ENCODE results near the gene MAPKAPK2.
A peak's percentile ranks its signal among the peaks of the same experiment; 100 is the strongest.
"Not testable (repeated sequence)": the region's sequence is repeated elsewhere in the genome, so short reads cannot be mapped to it uniquely, and the experiment has no call there.

Gene MAPKAPK2

DNA sequence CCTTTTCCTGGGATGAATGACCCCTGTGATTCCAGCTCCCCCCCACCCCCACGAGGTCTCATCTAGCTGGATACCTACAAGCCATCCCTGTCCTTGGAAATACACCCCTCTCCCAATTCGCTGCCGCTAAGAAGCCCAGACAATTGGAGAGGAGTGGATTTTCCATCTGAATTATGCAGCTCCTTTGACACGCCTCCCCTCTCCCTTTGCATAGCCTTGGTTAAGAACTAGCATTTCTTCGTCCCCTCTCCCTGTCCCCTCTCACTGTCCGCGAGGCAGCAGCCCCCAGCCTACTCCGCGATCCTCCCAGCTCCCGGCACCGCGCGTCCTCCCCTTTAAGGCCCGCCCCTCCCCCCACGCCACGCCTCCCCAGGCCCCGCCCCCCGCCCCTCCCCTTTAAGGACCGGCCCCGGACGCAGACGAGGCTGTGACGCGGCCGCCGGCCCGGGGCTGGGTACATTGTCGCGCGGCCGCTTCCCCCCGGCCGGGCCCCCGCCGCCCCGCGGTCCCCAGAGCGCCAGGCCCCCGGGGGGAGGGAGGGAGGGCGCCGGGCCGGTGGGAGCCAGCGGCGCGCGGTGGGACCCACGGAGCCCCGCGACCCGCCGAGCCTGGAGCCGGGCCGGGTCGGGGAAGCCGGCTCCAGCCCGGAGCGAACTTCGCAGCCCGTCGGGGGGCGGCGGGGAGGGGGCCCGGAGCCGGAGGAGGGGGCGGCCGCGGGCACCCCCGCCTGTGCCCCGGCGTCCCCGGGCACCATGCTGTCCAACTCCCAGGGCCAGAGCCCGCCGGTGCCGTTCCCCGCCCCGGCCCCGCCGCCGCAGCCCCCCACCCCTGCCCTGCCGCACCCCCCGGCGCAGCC, at the start of gene MAPKAPK2:
TSS of gene MAPKAPK2 (plus strand) at position 428 of the 856 bp plus-strand sequence. CDS start at position 753, 325 bp downstream.
- no peaks in the 10 kb centered on the region for H3K36me3 ChIP-seq (ENCODE audit: control insufficient read depth, low read depth, low read length)
- H3K9me3 ChIP-seq (ENCODE audit: control insufficient read depth, low read depth, low read length): no peaks in the 10 kb centered on the region
- peaks cover 41% of the 10 kb centered on the region for H3K4me1 ChIP-seq (ENCODE audit: control insufficient read depth, low read depth, low read length)
- H3K27ac ChIP-seq (ENCODE audit: low read length): no peak within 1 kb of the TSS
- peak within 1 kb of the TSS; percentile 87 for H3K4me3 ChIP-seq (ENCODE audit: low read length)
- H3K27me3 ChIP-seq (ENCODE audit: control insufficient read depth, insufficient read depth, low read length): peaks cover 50% of the 10 kb centered on the region
- peak within 1 kb of the TSS; percentile 81 for H3K9ac ChIP-seq (ENCODE audit: low read length)

DNA sequence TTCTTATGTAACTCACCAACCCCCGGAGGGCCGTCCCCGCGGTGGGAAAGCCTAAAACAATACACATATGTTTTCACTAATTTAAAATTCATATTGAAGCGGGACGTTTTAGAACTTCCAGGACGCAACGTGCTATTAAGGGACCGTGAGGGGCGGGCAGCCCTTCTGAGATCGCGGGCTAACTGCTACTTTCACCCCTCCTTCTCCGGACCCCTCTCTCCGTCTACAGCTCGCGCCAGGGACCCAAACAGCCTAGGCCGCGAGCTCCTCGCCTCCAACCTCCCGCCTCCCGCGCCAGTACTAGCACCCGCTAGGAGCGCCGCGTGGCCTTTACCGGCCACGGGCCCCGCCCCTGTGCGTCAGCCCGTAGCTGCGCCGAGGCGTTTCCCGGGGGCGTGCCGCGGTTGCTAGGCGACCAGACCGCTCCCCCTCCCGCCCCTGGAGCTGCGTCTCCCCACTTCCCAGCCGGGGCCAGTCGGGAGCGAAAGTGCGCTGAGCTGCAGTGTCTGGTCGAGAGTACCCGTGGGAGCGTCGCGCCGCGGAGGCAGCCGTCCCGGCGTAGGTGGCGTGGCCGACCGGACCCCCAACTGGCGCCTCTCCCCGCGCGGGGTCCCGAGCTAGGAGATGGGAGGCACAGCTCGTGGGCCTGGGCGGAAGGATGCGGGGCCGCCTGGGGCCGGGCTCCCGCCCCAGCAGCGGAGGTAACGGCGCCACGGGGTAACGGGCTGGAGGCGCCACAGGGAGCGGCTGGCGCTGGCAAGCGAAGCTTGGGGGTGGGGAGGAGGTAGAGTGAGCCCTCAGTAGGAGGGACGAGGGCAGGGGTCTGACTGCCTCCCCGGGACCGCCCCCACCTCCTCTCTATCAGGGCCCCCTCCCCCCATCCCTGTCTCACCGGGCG, 49.4 kb upstream of the MAPKAPK2 start, which contains the start of gene DYRK3:
TSS of gene DYRK3 (plus strand) at position 457 of the 898 bp plus-strand sequence. CDS start at position 625, 168 bp downstream.
- Histone ChIP-seq H3K9me3 (ENCODE audit: control insufficient read depth, low read depth, low read length) (no peaks in the 10 kb centered on the region), H3K27ac (ENCODE audit: low read length) (no peak within 1 kb of the TSS), H3K4me1 (ENCODE audit: control insufficient read depth, low read depth, low read length) (peaks cover 24% of the 10 kb centered on the region), H3K9ac (ENCODE audit: low read length) (peak within 1 kb of the TSS; percentile 67), H3K4me3 (ENCODE audit: low read length) (peak within 1 kb of the TSS; percentile 82), H3K27me3 (ENCODE audit: control insufficient read depth, insufficient read depth, low read length) (peaks cover 21% of the 10 kb centered on the region), H3K36me3 (ENCODE audit: control insufficient read depth, low read depth, low read length) (no peaks in the 10 kb centered on the region)

DNA sequence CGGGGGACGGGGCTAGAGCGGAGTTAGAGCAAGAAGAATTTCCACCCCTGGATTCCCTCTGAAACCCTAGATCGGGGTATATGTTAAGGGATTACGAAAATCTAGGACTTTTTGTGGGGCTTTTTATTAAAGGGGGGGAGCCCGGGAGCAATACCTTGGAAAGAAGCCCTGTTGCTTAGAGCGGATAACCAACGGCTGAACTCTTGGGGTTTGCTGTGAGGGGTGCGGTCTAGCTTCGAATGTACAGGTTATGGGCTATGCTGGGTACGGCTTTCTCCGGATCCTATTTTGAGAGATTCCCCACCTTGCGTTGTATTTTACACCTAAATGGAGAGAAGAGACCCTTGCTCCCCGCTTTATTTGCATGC, 48.7 kb upstream of the MAPKAPK2 start:
- H3K4me1 ChIP-seq (ENCODE audit: control insufficient read depth, low read depth, low read length): peaks cover 24% of the 10 kb centered on the region
- H3K4me3 ChIP-seq (ENCODE audit: low read length): peak overlapping the region; percentile 82
- no peak overlapping the region for H3K27ac ChIP-seq (ENCODE audit: low read length)
- H3K9me3 ChIP-seq (ENCODE audit: control insufficient read depth, low read depth, low read length): no peaks in the 10 kb centered on the region
- H3K9ac ChIP-seq (ENCODE audit: low read length): peak overlapping the region; percentile 67
- no peaks in the 10 kb centered on the region for H3K36me3 ChIP-seq (ENCODE audit: control insufficient read depth, low read depth, low read length)
- peaks cover 21% of the 10 kb centered on the region for H3K27me3 ChIP-seq (ENCODE audit: control insufficient read depth, insufficient read depth, low read length)

DNA sequence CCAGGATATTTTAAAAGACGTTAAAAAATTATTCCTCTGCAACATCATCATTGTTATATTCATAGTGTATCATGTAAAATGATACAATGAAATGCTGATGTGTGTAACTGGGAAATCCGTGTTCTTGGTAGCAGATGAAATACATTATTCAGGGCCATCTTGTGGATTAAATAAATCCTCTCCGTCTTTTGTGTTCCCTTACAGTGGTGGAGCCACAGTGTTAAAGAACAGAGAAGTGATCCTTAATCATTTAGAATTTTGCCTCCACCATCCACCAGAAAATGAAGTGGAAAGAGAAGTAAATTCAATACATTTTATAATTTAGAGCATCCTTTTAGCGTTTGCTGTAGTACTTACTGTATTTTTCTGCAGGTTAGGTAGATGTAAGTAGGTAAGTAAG, 48.0 kb upstream of the MAPKAPK2 start:
- Histone ChIP-seq H3K4me3 (ENCODE audit: low read length) (peak overlapping the region; percentile 82), H3K4me1 (ENCODE audit: control insufficient read depth, low read depth, low read length) (peaks cover 24% of the 10 kb centered on the region), H3K27me3 (ENCODE audit: control insufficient read depth, insufficient read depth, low read length) (peaks cover 21% of the 10 kb centered on the region), H3K9ac (ENCODE audit: low read length) (no peak overlapping the region), H3K9me3 (ENCODE audit: control insufficient read depth, low read depth, low read length) (no peaks in the 10 kb centered on the region), H3K36me3 (ENCODE audit: control insufficient read depth, low read depth, low read length) (no peaks in the 10 kb centered on the region), H3K27ac (ENCODE audit: low read length) (no peak overlapping the region)

DNA sequence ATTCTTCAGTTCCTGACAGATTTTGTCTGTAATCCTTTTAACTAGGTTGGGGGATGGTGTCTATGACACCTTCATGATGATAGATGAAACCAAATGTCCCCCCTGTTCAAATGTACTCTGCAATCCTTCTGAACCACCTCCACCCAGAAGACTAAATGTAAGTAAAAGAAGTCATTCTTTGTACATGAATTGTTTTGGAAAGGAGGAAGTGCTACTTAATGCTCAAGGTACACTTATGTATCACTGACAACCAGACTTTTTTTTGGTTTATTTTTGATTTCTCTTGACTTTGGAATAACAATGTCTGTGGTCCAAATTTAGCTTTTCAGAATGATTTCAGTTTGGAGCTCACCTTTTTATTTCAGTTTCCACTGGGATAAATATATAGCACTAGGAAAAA, 47.1 kb upstream of the MAPKAPK2 start:
- H3K9ac ChIP-seq (ENCODE audit: low read length): no peak overlapping the region
- peaks cover 24% of the 10 kb centered on the region for H3K4me1 ChIP-seq (ENCODE audit: control insufficient read depth, low read depth, low read length)
- no peak overlapping the region for H3K4me3 ChIP-seq (ENCODE audit: low read length)
- H3K36me3 ChIP-seq (ENCODE audit: control insufficient read depth, low read depth, low read length): no peaks in the 10 kb centered on the region
- peaks cover 15% of the 10 kb centered on the region for H3K27me3 ChIP-seq (ENCODE audit: control insufficient read depth, insufficient read depth, low read length)
- no peaks in the 10 kb centered on the region for H3K9me3 ChIP-seq (ENCODE audit: control insufficient read depth, low read depth, low read length)
- no peak overlapping the region for H3K27ac ChIP-seq (ENCODE audit: low read length)

DNA sequence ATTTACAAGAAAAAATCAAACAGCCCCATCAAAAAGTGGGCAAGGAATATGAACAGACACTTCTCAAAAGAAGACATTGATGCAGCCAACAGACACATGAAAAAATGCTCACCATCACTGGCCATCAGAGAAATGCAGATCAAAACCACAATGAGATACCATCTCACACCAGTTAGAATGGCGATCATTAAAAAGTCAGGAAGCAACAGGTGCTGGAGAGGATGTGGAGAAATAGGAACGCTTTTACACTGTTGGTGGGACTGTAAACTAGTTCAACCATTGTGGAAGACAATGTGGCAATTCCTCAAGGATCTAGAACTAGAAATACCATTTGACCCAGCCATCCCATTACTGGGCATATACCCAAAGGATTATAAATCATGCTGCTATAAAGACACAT, 42.6 kb upstream of the MAPKAPK2 start:
- not testable (repeated sequence) for H3K27me3 ChIP-seq (ENCODE audit: control insufficient read depth, insufficient read depth, low read length); H3K36me3 ChIP-seq (ENCODE audit: control insufficient read depth, low read depth, low read length); H3K9ac ChIP-seq (ENCODE audit: low read length); H3K9me3 ChIP-seq (ENCODE audit: control insufficient read depth, low read depth, low read length); H3K27ac ChIP-seq (ENCODE audit: low read length); H3K4me1 ChIP-seq (ENCODE audit: control insufficient read depth, low read depth, low read length); H3K4me3 ChIP-seq (ENCODE audit: low read length)

DNA sequence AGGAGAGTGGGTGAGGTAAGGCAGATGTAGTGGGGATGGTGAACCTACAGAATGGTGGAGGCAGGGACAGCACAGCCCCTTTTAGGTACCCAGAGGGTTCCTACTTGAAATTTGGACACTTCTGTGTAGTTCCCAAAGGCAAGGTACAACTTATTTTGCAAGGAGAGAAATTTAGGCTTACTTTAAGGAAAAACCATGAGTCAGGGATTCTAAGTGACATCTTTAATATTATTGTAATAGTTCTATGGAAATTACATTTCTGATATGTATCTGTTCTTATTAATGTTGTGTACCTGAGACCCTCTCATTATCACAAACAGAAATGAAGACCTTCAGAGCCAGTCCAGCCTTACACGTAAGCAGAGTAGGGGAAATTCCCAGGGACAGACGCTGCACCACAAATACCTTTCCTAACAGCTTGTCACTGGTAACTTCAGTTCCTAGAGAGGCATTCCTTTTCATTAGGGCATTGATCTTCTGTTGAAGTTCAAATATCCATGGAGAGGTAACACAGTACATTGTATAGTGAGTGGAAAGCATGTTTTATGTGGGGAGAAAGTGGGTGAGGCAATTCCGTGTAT, 41.5 kb upstream of the MAPKAPK2 start:
- peaks cover 2% of the 10 kb centered on the region for H3K36me3 ChIP-seq (ENCODE audit: control insufficient read depth, low read depth, low read length)
- no peaks in the 10 kb centered on the region for H3K27me3 ChIP-seq (ENCODE audit: control insufficient read depth, insufficient read depth, low read length)
- H3K9me3 ChIP-seq (ENCODE audit: control insufficient read depth, low read depth, low read length): no peaks in the 10 kb centered on the region
- H3K27ac ChIP-seq (ENCODE audit: low read length): no peak overlapping the region
- H3K4me3 ChIP-seq (ENCODE audit: low read length): no peak overlapping the region
- no peaks in the 10 kb centered on the region for H3K4me1 ChIP-seq (ENCODE audit: control insufficient read depth, low read depth, low read length)
- no peak overlapping the region for H3K9ac ChIP-seq (ENCODE audit: low read length)

DNA sequence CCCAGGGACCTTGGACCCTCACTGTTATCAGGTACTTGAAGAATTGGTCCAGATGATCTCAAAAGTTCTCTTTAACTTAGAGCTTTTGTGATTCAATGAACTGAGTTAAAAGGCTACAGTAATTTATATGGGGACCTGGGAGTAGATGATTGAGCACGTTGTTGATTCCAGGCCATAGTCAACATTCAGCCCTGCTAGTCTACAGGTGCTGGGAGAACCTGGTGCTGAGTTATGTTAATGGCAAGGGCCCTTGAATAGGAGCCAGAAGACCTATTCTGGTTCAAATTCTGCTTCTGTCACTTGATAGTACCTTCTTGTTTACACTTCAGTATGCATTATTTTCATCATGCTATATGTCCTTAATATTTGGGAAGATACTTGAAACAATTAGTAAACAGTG, 38.2 kb upstream of the MAPKAPK2 start:
- no peak overlapping the region for H3K27ac ChIP-seq (ENCODE audit: low read length)
- H3K4me1 ChIP-seq (ENCODE audit: control insufficient read depth, low read depth, low read length): no peaks in the 10 kb centered on the region
- H3K9me3 ChIP-seq (ENCODE audit: control insufficient read depth, low read depth, low read length): no peaks in the 10 kb centered on the region
- peaks cover 2% of the 10 kb centered on the region for H3K36me3 ChIP-seq (ENCODE audit: control insufficient read depth, low read depth, low read length)
- H3K4me3 ChIP-seq (ENCODE audit: low read length): no peak overlapping the region
- no peak overlapping the region for H3K9ac ChIP-seq (ENCODE audit: low read length)
- H3K27me3 ChIP-seq (ENCODE audit: control insufficient read depth, insufficient read depth, low read length): no peaks in the 10 kb centered on the region

DNA sequence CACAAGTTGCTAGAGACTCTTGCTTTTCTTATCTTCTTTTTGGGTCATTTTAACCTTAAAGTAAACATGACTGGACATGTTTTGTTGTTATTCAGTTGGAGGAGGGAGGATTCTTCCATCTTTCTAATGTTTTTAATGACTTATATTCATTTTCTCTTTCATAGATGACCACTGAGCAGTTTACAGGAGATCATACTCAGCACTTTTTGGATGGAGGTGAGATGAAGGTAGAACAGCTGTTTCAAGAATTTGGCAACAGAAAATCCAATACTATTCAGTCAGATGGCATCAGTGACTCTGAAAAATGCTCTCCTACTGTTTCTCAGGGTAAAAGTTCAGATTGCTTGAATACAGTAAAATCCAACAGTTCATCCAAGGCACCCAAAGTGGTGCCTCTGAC, 37.5 kb upstream of the MAPKAPK2 start:
- Histone ChIP-seq H3K27me3 (ENCODE audit: control insufficient read depth, insufficient read depth, low read length) (no peaks in the 10 kb centered on the region), H3K9me3 (ENCODE audit: control insufficient read depth, low read depth, low read length) (no peaks in the 10 kb centered on the region), H3K4me3 (ENCODE audit: low read length) (no peak overlapping the region), H3K9ac (ENCODE audit: low read length) (no peak overlapping the region), H3K36me3 (ENCODE audit: control insufficient read depth, low read depth, low read length) (peaks cover 2% of the 10 kb centered on the region), H3K27ac (ENCODE audit: low read length) (no peak overlapping the region), H3K4me1 (ENCODE audit: control insufficient read depth, low read depth, low read length) (no peaks in the 10 kb centered on the region)

DNA sequence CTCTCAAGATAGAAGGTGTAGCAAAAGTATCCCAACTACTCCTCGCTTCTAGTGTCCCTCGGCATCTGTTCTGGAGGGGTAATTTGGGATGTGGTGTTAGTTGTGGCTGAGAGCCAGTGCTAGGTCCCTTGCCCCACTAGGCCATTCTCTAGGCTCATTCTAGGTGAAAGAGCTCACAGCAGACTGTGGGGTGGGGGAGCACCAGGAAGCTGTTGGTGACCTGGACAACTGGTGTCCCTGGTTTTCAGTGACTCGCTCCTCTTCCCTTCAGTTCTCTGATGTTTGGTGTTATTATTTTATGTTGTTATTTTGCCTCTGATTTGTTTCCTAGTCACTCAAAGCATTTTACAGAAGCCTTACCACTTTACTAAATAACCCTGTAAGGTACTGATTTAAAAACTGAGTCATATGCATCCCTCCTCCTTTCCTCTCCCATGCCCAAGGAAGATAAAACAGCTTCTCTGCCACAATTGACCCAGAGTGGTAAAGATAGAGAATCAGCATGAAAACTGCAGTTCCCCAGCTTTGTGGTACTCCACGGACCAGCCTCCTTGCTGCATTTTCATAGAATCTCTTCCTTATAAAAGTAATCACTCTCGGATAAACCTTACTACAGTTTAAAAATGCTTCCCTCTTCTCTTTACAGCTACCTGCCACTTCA, 35.3 kb upstream of the MAPKAPK2 start:
- Histone ChIP-seq H3K4me1 (ENCODE audit: control insufficient read depth, low read depth, low read length) (no peaks in the 10 kb centered on the region), H3K27me3 (ENCODE audit: control insufficient read depth, insufficient read depth, low read length) (no peaks in the 10 kb centered on the region), H3K9me3 (ENCODE audit: control insufficient read depth, low read depth, low read length) (no peaks in the 10 kb centered on the region), H3K36me3 (ENCODE audit: control insufficient read depth, low read depth, low read length) (peaks cover 2% of the 10 kb centered on the region), H3K9ac (ENCODE audit: low read length) (no peak overlapping the region), H3K4me3 (ENCODE audit: low read length) (no peak overlapping the region), H3K27ac (ENCODE audit: low read length) (no peak overlapping the region)

DNA sequence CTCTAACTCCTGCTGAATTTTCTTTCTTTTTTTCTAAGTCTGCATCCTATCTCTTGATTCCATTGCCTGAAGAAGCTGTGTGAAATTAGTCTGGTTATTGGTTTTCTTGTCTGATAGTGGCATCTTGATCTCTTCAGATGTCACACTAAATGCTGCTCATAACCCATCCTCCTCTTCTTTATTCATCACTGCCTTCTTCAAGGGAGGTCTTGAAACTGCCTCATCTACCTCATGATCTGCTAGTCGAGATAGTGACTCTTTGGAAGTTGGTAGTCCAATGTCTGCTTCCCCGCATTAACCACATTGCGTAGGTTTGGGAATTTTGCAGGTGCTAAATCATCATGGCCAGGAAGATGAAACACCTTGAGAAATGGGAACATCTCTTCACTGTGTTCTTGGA, 33.7 kb upstream of the MAPKAPK2 start:
- Histone ChIP-seq H3K4me1 (ENCODE audit: control insufficient read depth, low read depth, low read length) (no peaks in the 10 kb centered on the region), H3K4me3 (ENCODE audit: low read length) (no peak overlapping the region), H3K9me3 (ENCODE audit: control insufficient read depth, low read depth, low read length) (no peaks in the 10 kb centered on the region), H3K27ac (ENCODE audit: low read length) (no peak overlapping the region), H3K27me3 (ENCODE audit: control insufficient read depth, insufficient read depth, low read length) (no peaks in the 10 kb centered on the region), H3K36me3 (ENCODE audit: control insufficient read depth, low read depth, low read length) (peaks cover 2% of the 10 kb centered on the region), H3K9ac (ENCODE audit: low read length) (no peak overlapping the region)

Data from iPS-18a (cell line).